GM12874 (cell line): Measurements from ENCODE around the gene C4orf51.

Experiments used
- CTCF ChIP-seq: IDR thresholded peaks from 2 replicates; pipeline ENCODE4 v1.5.1; 2011; ENCODE audit warnings: low read depth, mild to moderate bottlenecking, control low read depth, low read length, moderate library complexity; ENCODE audit not compliant: insufficient read depth

The C4orf51 gene

GRCh38 chr4:145757188-145757587 is 77.2 kb downstream of the C4orf51 start:
- TF ChIP-seq CTCF: no peak

DNA sequence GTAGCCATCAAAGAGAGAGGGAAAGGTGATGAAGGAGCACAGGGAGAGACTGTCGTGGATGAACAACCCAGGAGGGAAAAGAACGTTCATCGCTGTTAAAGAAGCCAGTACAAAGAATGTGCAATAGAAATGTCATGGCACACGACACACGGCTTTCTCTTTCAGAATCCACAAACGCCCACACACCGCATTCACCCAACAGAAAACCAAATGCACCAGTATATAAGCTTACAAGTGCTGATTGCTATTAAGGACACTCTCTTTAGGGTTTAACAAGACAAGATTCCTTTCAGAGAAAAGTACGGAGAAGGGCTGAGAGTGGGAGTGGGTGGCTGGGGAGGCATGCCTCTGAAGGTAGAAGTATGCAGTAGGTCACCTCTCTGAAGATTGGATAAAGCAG is 80.2 kb downstream of the C4orf51 start:
- no peak for TF ChIP-seq CTCF

DNA sequence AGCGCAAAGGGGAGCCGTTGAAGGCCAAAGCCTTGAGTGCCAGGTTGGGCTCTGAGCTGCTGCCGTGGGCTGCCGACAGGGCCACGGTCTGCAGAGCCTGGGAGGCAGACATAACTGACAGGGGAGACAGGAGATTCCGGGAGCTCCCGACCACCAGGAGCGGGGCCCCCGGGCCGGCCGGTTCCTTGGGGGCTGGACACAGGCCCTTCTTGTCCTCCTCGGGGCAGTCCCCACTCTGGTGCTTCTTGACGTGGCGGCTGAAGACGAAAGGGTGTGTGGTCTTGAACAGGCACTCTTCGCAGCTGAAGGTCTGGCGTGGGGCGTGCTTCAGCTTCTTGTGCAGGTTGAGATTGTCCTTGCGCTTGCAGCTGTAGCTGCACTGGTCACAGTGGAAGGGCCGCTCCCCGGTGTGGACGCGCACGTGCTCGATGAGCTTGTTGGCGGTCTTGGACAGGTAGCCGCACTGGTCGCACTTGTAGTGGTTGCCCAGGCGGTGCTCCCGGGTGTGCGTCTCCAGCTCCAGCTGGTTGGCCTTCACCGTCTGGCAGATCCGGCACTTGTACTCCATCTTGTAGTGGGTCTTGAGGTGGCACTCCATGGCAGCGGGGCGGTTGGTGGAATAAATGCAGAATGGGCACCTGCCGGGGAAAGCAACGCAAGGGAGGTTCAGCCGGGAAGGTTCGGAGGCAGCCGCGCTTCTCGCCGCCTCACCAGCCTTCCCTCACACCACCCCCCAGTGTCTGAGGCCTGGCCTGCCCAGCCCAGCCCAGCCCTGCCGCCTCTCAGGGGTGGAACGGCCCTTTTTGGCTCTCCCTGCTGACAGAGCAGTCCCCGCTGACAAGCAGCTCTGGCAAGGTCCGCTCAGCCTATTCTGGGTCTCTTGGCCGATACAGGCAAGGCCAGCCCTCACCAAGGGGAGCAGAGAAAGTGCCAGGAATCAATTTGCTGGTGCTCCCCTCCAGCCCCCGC is 81.3 kb downstream of the C4orf51 start:
- no peak for TF ChIP-seq CTCF

GRCh38 chr4:145762719-145763118 is 82.8 kb downstream of the C4orf51 start:
- TF ChIP-seq CTCF: no peak

DNA sequence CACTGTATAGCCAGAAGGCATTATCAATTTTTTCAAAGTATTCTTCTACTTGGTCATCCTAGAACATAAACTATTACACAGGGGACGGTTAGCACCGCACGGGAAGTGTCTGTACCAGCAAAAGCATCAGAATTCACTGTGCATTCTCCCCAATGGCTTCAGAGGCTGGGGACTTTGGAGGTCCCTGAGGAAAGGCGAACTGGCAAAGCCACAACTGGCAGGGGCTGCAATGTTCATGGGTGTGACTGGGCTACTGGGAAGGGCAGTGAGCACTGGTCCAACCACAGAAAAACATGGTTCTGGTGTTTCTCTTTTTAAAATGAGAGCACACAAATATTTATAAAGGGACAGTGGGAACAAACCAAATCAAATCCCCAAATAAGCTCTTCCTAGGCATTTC is 83.5 kb downstream of the C4orf51 start:
- no peak for TF ChIP-seq CTCF

DNA sequence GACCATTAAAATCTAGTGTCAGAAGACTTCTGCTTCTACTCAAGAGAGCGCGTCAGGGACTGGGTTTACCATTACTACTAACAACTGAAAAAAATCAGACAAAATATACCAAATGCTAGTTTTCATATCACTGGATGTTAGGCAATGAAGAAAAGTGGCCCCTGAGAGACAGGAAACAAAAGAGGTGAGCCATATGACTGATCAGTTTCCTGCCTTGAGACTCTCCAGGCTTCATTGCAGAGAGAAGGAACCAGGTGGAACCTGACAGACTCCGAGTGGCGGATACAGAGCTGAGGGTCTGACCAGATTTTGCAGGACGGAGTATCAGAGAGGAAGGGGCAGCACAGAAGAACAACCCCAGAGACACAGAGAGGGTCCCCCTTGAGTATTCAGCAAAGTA is 86.3 kb downstream of the C4orf51 start:
- no peak for TF ChIP-seq CTCF

DNA sequence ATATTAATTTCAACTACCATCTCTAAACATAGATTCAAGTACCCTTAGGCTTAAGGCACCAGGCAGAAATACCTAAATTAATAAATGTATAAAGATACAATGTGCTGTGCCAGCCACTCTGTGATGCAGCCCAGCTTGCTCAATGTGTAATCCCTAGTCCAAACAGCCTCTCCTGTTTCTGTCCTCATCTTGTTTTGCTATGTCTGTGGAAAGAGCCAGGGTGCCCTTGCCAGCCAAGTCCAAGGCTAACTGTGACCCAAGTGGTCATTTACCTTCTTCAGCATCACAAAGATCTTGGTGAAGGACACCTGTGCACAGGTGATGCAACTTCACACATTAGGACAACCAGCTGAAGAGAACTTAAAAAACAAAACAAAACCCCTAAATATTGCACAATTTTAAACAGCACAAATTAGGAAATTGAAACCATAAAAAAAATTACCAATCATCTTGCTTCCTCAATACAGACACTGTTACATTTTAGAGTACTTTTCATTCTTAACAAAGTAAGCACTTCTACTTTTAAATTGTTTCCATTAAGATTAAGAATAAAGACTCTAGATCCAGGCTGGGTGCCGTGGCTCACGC is 89.6 kb downstream of the C4orf51 start:
- TF ChIP-seq CTCF: no peak
